Gastroesophageal sphincter (tissue), 4 donors: ENCODE results near the gene SUMO2. TPM values are rescaled to one million over a fixed set of nuclear protein-coding genes. Genes with fewer than 3 reads are reported as not detected.
A peak's percentile ranks its signal among the peaks of the same experiment; 100 is the strongest.

Experiments
- ATAC-seq: fragments of 150-250 bp; one replicate; pipeline ENCODE4 v1.9.1; 2016; ENCODE audit warnings: mild to moderate bottlenecking, moderate library complexity
- H3K27ac ChIP-seq, 4 donors: fragments of 200-600 bp; sonication (generic) in 3 of 4; 1 replicate in 3 of 4; 2 replicates in 1 of 4; pipeline ENCODE4 v1.5.1; 2016 to 2019
- H3K27me3 ChIP-seq: fragments of 200-600 bp; sonication (generic); one replicate; pipeline ENCODE4 v1.5.1; 2019
- H3K36me3 ChIP-seq, 2 donors: fragments of 200-600 bp; sonication (generic); one replicate each; pipeline ENCODE4 v1.5.1; 2019; ENCODE audit warnings: control low read depth in 1 of 2
- H3K4me1 ChIP-seq, 3 donors: fragments of 200-600 bp; sonication (generic); 1 replicate in 2 of 3; 2 replicates in 1 of 3; pipeline ENCODE4 v1.5.1; 2016 to 2019; ENCODE audit warnings: control low read depth in 2 of 3
- H3K4me3 ChIP-seq, 2 donors: fragments of 200-600 bp; sonication (generic); one replicate each; pipeline ENCODE4 v1.5.1; 2019; ENCODE audit warnings: mild to moderate bottlenecking in 1 of 2, moderate library complexity in 1 of 2
- H3K9me3 ChIP-seq, 3 donors: fragments of 200-600 bp; sonication (generic); one replicate each; pipeline ENCODE4 v1.5.1; 2017 to 2019; ENCODE audit warnings: control low read depth in 2 of 3
- EP300 ChIP-seq: sonication (generic); formaldehyde crosslinking; IDR thresholded peaks from one replicate; pipeline ENCODE4 v1.6.1; 2017; ENCODE audit warnings: antibody characterized with exemption, mild to moderate bottlenecking
- POLR2A ChIP-seq, 2 donors: fragments of 450-650 bp; IDR thresholded peaks; one replicate each; pipeline ENCODE4 v1.6.1; 2017; ENCODE audit warnings: antibody characterized with exemption in 2 of 2, mild to moderate bottlenecking in 2 of 2, moderate library complexity in 1 of 2
- POLR2AphosphoS5 ChIP-seq: sonication (generic); formaldehyde crosslinking; IDR thresholded peaks from one replicate; pipeline ENCODE4 v1.6.1; 2017; ENCODE audit warnings: antibody characterized with exemption
- WGBS, 2 donors: methylation state at CpG; one replicate each; pipeline ENCODE4 v1.1.5; 2018; ENCODE audit warnings: low coverage in 1 of 2; 5-methylcytosine and 5-hydroxymethylcytosine counted together
- total RNA-seq, 4 donors: library from RNA; depleted of rRNA; stranded (reverse); fragments of >200 nt; gene quantifications; one replicate each; pipeline ENCODE4 v1.1.0, GENCODE V29; 2016
- TF ChIP-seq, protein P1 (sequence below), 4 experiments: fragments of 200-600 bp in 2 of 4; fragments of 450-650 bp in 2 of 4; sonication (generic) in 1 of 4; IDR thresholded peaks; one replicate each; pipeline ENCODE4 v1.5.1; 2017 to 2019; ENCODE audit warnings: antibody characterized with exemption in 4 of 4, mild to moderate bottlenecking in 2 of 4, moderate library complexity in 2 of 4

Gene SUMO2
- 10 to 100 TPM; 67.7 to 95.2 (median 69.9) TPM for total RNA-seq

DNA sequence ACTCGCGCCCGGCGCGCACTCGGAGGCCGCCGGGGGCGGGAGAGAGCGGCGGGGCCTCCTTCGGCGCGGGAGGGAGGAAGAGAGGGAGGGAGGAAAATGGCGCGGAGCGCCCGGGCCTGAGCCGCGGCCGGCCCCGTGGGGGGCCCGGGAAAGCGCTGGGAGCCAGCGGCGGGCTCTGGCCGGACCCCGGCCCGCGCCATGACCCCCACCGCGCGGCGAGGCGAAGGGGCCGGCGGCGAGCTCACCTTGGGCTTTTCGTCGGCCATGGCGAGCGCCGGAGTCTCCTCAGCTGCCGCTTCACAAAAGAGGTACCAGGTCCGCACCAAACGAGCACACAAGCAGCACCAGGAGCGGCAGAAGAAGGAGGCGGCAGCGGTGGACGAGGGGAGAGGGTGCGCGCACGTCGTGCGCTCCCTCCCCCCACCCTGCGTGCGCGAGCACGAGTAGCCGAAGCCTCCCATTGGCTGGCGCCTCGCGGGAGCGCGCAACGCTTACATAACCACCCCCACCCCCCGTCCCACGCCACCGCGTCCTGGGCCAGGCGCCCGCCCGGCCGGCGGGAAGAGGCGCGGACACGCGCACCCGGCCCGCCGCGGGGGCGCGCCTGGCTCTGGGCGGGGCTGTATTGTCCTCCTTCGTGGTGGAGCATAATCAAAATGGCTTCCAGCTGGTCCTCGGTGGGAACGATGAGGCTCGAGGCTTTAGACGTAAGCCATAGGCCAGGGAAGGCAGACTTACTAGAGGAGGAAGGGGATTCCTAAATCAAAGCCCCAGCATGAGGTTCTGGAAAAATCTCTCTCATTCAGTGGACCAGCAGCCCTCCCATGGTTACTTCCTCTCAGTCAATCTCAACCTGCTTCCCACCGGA lies at the start of gene SUMO2:
TSS of gene SUMO2 (minus strand) at position 391 of the 868 bp plus-strand sequence. CDS start at position 266, 125 bp downstream.
- H3K4me3 ChIP-seq: peak within 1 kb of the TSS; percentile 64 to 72
- 13 to 17% methylated on average over 3 to 7 of the region's 92 CpGs for WGBS, 2 donors
- peak within 1 kb of the TSS; percentile 91 to 100 (median 99) for H3K27ac ChIP-seq
- H3K27me3 ChIP-seq: no peaks in the 10 kb centered on the region
- H3K9me3 ChIP-seq: no peaks in the 10 kb centered on the region
- peaks cover 0 to 19% of the 10 kb centered on the region in 2 donors for H3K36me3 ChIP-seq
- TF ChIP-seq POLR2AphosphoS5: peak; percentile 59
- TF ChIP-seq EP300: no peak
- TF ChIP-seq, protein P1, sequence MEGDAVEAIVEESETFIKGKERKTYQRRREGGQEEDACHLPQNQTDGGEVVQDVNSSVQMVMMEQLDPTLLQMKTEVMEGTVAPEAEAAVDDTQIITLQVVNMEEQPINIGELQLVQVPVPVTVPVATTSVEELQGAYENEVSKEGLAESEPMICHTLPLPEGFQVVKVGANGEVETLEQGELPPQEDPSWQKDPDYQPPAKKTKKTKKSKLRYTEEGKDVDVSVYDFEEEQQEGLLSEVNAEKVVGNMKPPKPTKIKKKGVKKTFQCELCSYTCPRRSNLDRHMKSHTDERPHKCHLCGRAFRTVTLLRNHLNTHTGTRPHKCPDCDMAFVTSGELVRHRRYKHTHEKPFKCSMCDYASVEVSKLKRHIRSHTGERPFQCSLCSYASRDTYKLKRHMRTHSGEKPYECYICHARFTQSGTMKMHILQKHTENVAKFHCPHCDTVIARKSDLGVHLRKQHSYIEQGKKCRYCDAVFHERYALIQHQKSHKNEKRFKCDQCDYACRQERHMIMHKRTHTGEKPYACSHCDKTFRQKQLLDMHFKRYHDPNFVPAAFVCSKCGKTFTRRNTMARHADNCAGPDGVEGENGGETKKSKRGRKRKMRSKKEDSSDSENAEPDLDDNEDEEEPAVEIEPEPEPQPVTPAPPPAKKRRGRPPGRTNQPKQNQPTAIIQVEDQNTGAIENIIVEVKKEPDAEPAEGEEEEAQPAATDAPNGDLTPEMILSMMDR (IDR thresholded peaks at IDR 0.05): peak in 3 of 4 experiments; percentile 49 to 61 (median 56)
- peak in 1 of 2 donors; percentile 79 for TF ChIP-seq POLR2A (IDR thresholded peaks at IDR 0.05)
- ATAC-seq: peak; percentile 93
- peaks cover 0 to 42% (median 10%) of the 10 kb centered on the region in 3 donors for H3K4me1 ChIP-seq

DNA sequence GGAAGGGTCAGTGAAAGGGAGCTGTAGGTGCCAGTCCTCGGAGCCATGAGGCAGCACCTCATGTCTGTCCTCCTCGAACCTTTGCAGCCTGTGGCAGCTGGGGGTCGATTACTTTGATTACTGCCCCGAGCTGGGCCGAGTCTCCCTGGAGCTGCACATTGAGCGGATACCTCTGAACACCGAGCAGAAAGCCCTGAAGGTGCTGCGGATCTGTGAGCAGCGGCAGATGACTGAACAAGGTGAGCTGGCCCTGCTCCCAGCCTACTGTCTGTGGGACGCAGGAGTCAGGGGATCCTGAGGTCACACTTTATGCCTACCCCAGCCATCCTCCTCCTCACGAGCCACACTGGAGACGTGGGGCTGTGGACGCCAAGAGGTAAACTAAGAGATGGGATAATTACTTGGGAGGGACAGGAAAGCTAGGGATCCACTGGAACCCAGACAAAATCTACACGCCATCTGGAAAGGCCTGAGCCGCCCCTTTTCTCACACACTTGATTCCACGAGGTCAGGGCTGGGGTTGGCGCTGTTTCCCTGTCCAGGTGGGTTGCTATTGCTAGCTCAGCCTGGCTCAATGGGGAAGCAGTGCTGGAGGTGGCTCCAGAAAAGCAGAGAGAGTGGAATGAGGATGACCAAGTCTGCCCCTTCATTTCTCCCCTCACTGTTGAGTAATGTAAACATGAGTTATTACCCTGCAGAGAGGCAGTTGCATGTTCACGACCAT lies 49.1 kb upstream of the SUMO2 start:
- no peak for TF ChIP-seq EP300
- no peak for TF ChIP-seq POLR2A (IDR thresholded peaks at IDR 0.05)
- TF ChIP-seq, protein P1 (IDR thresholded peaks at IDR 0.05): no peak
- TF ChIP-seq POLR2AphosphoS5: no peak
- Histone ChIP-seq H3K27me3 (no peaks in the 10 kb centered on the region), H3K27ac (no peak overlapping the region), H3K4me1 (peaks cover 0 to 10% (median 0%) of the 10 kb centered on the region in 3 donors), H3K36me3 (peaks cover 0 to 98% of the 10 kb centered on the region in 2 donors), H3K4me3 (no peak overlapping the region), H3K9me3 (no peaks in the 10 kb centered on the region)
- ATAC-seq: no peak
- WGBS, 2 donors: 40 to 100% methylated on average over 1 to 3 of the region's 18 CpGs

GRCh38 chr17:75231071-75231470 lies 48.3 kb upstream of the SUMO2 start:
- no peak overlapping the region for H3K4me3 ChIP-seq
- TF ChIP-seq EP300: no peak
- TF ChIP-seq, protein P1 (IDR thresholded peaks at IDR 0.05): no peak
- no peak for ATAC-seq
- no peaks in the 10 kb centered on the region for H3K9me3 ChIP-seq
- H3K27me3 ChIP-seq: no peaks in the 10 kb centered on the region
- no peak overlapping the region for H3K27ac ChIP-seq
- H3K36me3 ChIP-seq: peaks cover 0 to 98% of the 10 kb centered on the region in 2 donors
- peaks cover 0 to 16% (median 0%) of the 10 kb centered on the region in 3 donors for H3K4me1 ChIP-seq
- WGBS, 2 donors: 91% methylated on average over 4 of the region's 8 CpGs; no CpG with 5 or more reads in 1 of the 2 donors

- TF ChIP-seq EP300 (no peak), POLR2AphosphoS5 (no peak), POLR2A (IDR thresholded peaks at IDR 0.05) (no peak)
- TF ChIP-seq, protein P1 (IDR thresholded peaks at IDR 0.05): no peak
- Histone ChIP-seq H3K4me3 (no peak overlapping the region), H3K9me3 (no peaks in the 10 kb centered on the region), H3K27me3 (no peaks in the 10 kb centered on the region), H3K4me1 (peaks cover 0 to 16% (median 0%) of the 10 kb centered on the region in 3 donors), H3K36me3 (peaks cover 0 to 98% of the 10 kb centered on the region in 2 donors), H3K27ac (peak overlapping the region in 3 of 4 donors; percentile 37 to 55 (median 46))
- whole genome bisulfite sequencing, 2 donors: 67% methylated on average over 1 of the region's 4 CpGs; no CpG with 5 or more reads in 1 of the 2 donors
- peak; percentile 58 for ATAC-seq
Measured at GRCh38 chr17:75228847-75229246, 46.1 kb upstream of the SUMO2 start.
